GM12878 (cell line): ENCODE results near the gene PLEKHA5. TPM values are rescaled to one million over a fixed set of nuclear protein-coding genes. Genes with fewer than 3 reads are reported as not detected.

Source experiments
- ATAC-seq: fragments of 200-7000 bp; cut with Tn5 transposase; 3 replicates; pipeline ENCODE4 v1.9.1; 2020; ENCODE audit warnings: mild to moderate bottlenecking, moderate library complexity
- BruUV-seq: library from RNA; stranded (reverse); fragments of 400-500 nt; replicated peaks from 2 replicates; lab custom pipeline; 2021; lab: Mats Ljungman, UMichigan
- CTCF ChIA-PET: fragments of 300-600 bp; sonication (Branson Sonifier 250); formaldehyde crosslinking; extraction: SDS; loops from one replicate; lab custom pipeline; 2021; ENCODE audit warnings: inconsistent platforms; lab: Yijun Ruan, JAX
- POLR2A ChIA-PET: fragments of 350-600 bp; formaldehyde crosslinking; extraction: SDS; loops from one replicate; lab custom pipeline; 2021; ENCODE audit warnings: inconsistent platforms; lab: Charles Lee
- RAD21 ChIA-PET: fragments of 300-600 bp; sonication (Branson Sonifier 250); formaldehyde crosslinking; loops from one replicate; lab custom pipeline; 2023; ENCODE audit warnings: antibody characterized with exemption; ENCODE audit not compliant: unreplicated experiment; lab: Charles Lee
- SMC1A ChIA-PET: fragments of 300-600 bp; sonication (Branson Sonifier 250); formaldehyde crosslinking; loops from one replicate; lab custom pipeline; 2023; ENCODE audit not compliant: unreplicated experiment, uncharacterized antibody; lab: Charles Lee
- DNase-seq: peaks from one replicate; pipeline ENCODE4 v3.0.0-alpha.2; 2011; ENCODE audit warnings: low read depth, low spot score
- FAIRE-seq: peaks from 3 replicates; lab custom pipeline; 2011; peaks lifted over from hg19 to GRCh38; lab: Jason Lieb, UNC
- H2AFZ ChIP-seq: 2 replicates; pipeline ENCODE4 v1.6.0; 2011; ENCODE audit warnings: low read depth, low read length, control low read depth; ENCODE audit not compliant: control insufficient read depth
- H3K27ac ChIP-seq: 2 replicates; pipeline ENCODE4 v1.5.1; 2011; ENCODE audit warnings: control low read depth; ENCODE audit not compliant: control insufficient read depth, insufficient read depth
- H3K27me3 ChIP-seq, 2 experiments: replicated peaks in 1 of 2; 2 replicates each; pipeline versions ENCODE4 v1.6.0 to v1.6.1; 2011; ENCODE audit warnings: low read length in 1 of 2; ENCODE audit not compliant: control insufficient read depth in 2 of 2, insufficient read depth in 2 of 2
- H3K36me3 ChIP-seq, 2 experiments: 2 replicates each; pipeline ENCODE4 v1.5.1; 2011; ENCODE audit warnings: low read length in 1 of 2; ENCODE audit not compliant: control insufficient read depth in 2 of 2, insufficient read depth in 2 of 2
- H3K4me1 ChIP-seq: 2 replicates; pipeline ENCODE4 v1.6.1; 2011; ENCODE audit warnings: mild to moderate bottlenecking, low read length, moderate library complexity, mixed read lengths; ENCODE audit not compliant: control insufficient read depth, insufficient read depth
- H3K4me2 ChIP-seq: 2 replicates; pipeline ENCODE4 v1.6.0; 2011; ENCODE audit warnings: control low read depth; ENCODE audit not compliant: control insufficient read depth, insufficient read depth
- H3K4me3 ChIP-seq: fragments of 200-600 bp; sonication (generic); 2 replicates; pipeline ENCODE4 v1.5.1; 2016
- H3K79me2 ChIP-seq: 2 replicates; pipeline ENCODE4 v1.6.0; 2011; ENCODE audit warnings: low read length; ENCODE audit not compliant: control insufficient read depth, insufficient read depth
- H3K9ac ChIP-seq: 2 replicates; pipeline ENCODE4 v1.8.0; 2011; ENCODE audit warnings: low read length, control low read depth, mixed read lengths; ENCODE audit not compliant: control insufficient read depth, insufficient read depth
- H3K9me3 ChIP-seq: replicated peaks from 3 replicates; pipeline ENCODE4 v1.5.1; 2011; ENCODE audit warnings: mild to moderate bottlenecking, low read length; ENCODE audit not compliant: control insufficient read depth, insufficient read depth
- H4K20me1 ChIP-seq: 2 replicates; pipeline ENCODE4 v1.6.0; 2011; ENCODE audit not compliant: control insufficient read depth, insufficient read depth
- ASH2L ChIP-seq: fragments of 300-600, 200-600 bp; sonication (generic); IDR thresholded peaks from 2 replicates; pipeline ENCODE4 v1.6.1; 2017; ENCODE audit warnings: low read depth, mild to moderate bottlenecking, borderline replicate concordance
- EGR1 ChIP-seq, 2 experiments: IDR thresholded peaks; 1 replicate in 1 of 2; 2 replicates in 1 of 2; pipeline ENCODE4 v1.6.1; 2011 to 2012; ENCODE audit warnings: low read depth in 2 of 2, low read length in 2 of 2, borderline replicate concordance in 1 of 2, mild to moderate bottlenecking in 1 of 2, moderate library complexity in 1 of 2
- EP300 ChIP-seq, 2 experiments: fragments of 150-350 bp in 1 of 2; IDR thresholded peaks; 2 replicates each; pipeline ENCODE4 v1.6.1; 2011 to 2012; ENCODE audit warnings: low read depth in 2 of 2, low read length in 2 of 2, borderline replicate concordance in 1 of 2, improper control_type of control experiment in 1 of 2, inconsistent platforms in 1 of 2; ENCODE audit not compliant: control insufficient read depth in 1 of 2
- EZH2 ChIP-seq: IDR thresholded peaks from 2 replicates; pipeline ENCODE4 v1.6.1; 2012; ENCODE audit warnings: low read depth, mild to moderate bottlenecking, control low read depth, inconsistent platforms, low read length, borderline replicate concordance; ENCODE audit not compliant: control insufficient read depth
- GABPA ChIP-seq: IDR thresholded peaks from 2 replicates; pipeline ENCODE4 v1.6.1; 2014; ENCODE audit warnings: antibody characterized with exemption, low read depth, mild to moderate bottlenecking, inconsistent platforms
- HDGF ChIP-seq: fragments of 450-650 bp; IDR thresholded peaks from 2 replicates; pipeline ENCODE4 v1.6.1; 2016; ENCODE audit warnings: antibody characterized with exemption
- NFIC ChIP-seq: IDR thresholded peaks from 2 replicates; pipeline ENCODE4 v1.6.1; 2012; ENCODE audit warnings: low read depth, mild to moderate bottlenecking, inconsistent platforms, low read length, moderate library complexity
- NRF1 ChIP-seq: conservative IDR thresholded peaks from 2 replicates; pipeline ENCODE4 v1.6.1; 2011; ENCODE audit warnings: mild to moderate bottlenecking, low read depth, low read length, improper control_type of control experiment
- PAX5 ChIP-seq: IDR thresholded peaks from 2 replicates; pipeline ENCODE4 v1.6.1; 2011; ENCODE audit warnings: low read depth, low read length, borderline replicate concordance
- POLR2AphosphoS5 ChIP-seq: IDR thresholded peaks from 2 replicates; pipeline ENCODE4 v1.6.1; 2011; ENCODE audit warnings: mild to moderate bottlenecking, low read length, inconsistent platforms
- SIN3A ChIP-seq: IDR thresholded peaks from 2 replicates; pipeline ENCODE4 v1.6.1; 2012; ENCODE audit warnings: low read depth, low read length, improper control_type of control experiment
- SMC3 ChIP-seq: IDR thresholded peaks from 2 replicates; pipeline ENCODE4 v1.6.1; 2011; ENCODE audit warnings: low read length, improper control_type of control experiment, borderline replicate concordance
- SUPT20H ChIP-seq: IDR thresholded peaks from 2 replicates; pipeline ENCODE4 v1.6.1; 2011; ENCODE audit warnings: low read depth, mild to moderate bottlenecking, low read length, moderate library complexity, borderline replicate concordance; ENCODE audit not compliant: control insufficient read depth
- TCF12 ChIP-seq: IDR thresholded peaks from 2 replicates; pipeline ENCODE4 v1.6.1; 2011; ENCODE audit warnings: low read depth, mild to moderate bottlenecking, low read length
- WGBS: methylation state at CpG from one replicate; pipeline ENCODE4 v1.1.6; 2016; ENCODE audit warnings: low lambda C conversion rate; ENCODE audit not compliant: insufficient replicate concordance, insufficient coverage; ENCODE audit errors: missing lambda C conversion rate; 5-methylcytosine and 5-hydroxymethylcytosine counted together
- in situ Hi-C: fragments of 300-500 bp; cut with MboI; formaldehyde crosslinking; loops from 9 replicates; pipeline ENCODE4 v1.14.3; 2018; ENCODE audit warnings: mixed read lengths
- intact Hi-C: fragments of 100-400 bp; cut with micrococcal nuclease; formaldehyde crosslinking; loops from one replicate; pipeline ENCODE4 v1.14.2; 2022; ENCODE audit not compliant: unreplicated experiment
- polyA plus RNA-seq, 11 experiments: library from polyadenylated mRNA; depleted of rRNA in 4 of 11; unstranded in 6 of 11; stranded (reverse) in 5 of 11; fragments of >200 nt; fragmentation: Nextera tagmentation in 4 of 11; fragmentation: Illumina TruSeq in 1 of 11; extraction: Ambion mirVana in 4 of 11; extraction: Trizol in 1 of 11; gene quantifications; 1 replicate in 1 of 11; 2 replicates in 10 of 11; pipeline versions ENCODE4 v1.2.1 to v1.2.3, GENCODE V29; 2011 to 2016; ENCODE audit warnings: inconsistent platforms in 2 of 11, missing spikeins in 2 of 11, low read depth in 1 of 11
- total RNA-seq, 4 experiments: library from RNA; depleted of rRNA in 3 of 4; stranded (reverse); fragments of >200 nt in 3 of 4; fragmentation: Illumina TruSeq in 1 of 4; extraction: Trizol in 1 of 4; gene quantifications; 2 replicates each; pipeline versions ENCODE4 v1.2.1 to v1.2.3, GENCODE V29; 2013 to 2021
- TF ChIP-seq, protein P1 (sequence below): fragments of 150-350 bp; IDR thresholded peaks from 2 replicates; pipeline ENCODE4 v1.6.1; 2014; ENCODE audit warnings: mild to moderate bottlenecking, low read depth, low read length
- TF ChIP-seq, protein P2 (sequence below): fragments of 450-650 bp; IDR thresholded peaks from 2 replicates; pipeline ENCODE4 v1.6.1; 2016; ENCODE audit warnings: mild to moderate bottlenecking, moderate library complexity, borderline replicate concordance

PLEKHA5 gene
- total and polyA plus RNA-seq, 10 of the 15 experiments (the other 5 are each of a cell fraction or from before 2014, with no cell fraction given) = 0.09 to 0.33 (median 0.18) TPM; not detected in 3

DNA sequence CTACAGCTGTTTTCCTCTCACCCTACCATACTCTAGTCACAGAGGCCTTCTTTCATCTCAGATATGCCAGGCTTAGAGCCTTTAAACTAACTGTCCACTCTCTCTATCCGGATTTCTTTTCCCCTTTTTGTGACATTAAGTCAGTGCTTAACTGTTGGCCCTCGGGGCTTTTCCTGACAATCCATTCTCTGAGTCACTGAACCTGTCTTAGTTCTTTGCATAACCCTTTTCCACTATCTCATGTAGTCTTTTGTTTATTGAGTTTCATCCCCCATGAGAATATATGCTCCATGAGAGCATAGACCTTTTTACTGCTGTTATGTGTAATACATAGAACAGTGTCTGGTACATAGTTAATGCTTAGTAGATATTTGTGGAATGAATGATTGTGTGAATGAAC lies 68.7 kb downstream of the PLEKHA5 start:
- no peak overlapping the region for H2AFZ ChIP-seq
- no peak for DNase-seq
- H4K20me1 ChIP-seq = no peaks in the 10 kb centered on the region
- ChIA-PET SMC1A (no interaction called here), POLR2A (no interaction called here), RAD21 (no interaction called here), CTCF (no interaction called here)
- no peaks in the 10 kb centered on the region for H3K27me3 ChIP-seq
- intact Hi-C loops = no loop called here
- no peaks in the 10 kb centered on the region for H3K36me3 ChIP-seq
- no peak overlapping the region for H3K9ac ChIP-seq
- no peak for ATAC-seq
- no peak overlapping the region for H3K4me2 ChIP-seq
- H3K9me3 ChIP-seq = no peaks in the 10 kb centered on the region
- no peak overlapping the region for H3K4me3 ChIP-seq
- BruUV-seq = no TSS peak
- no peak overlapping the region for H3K27ac ChIP-seq
- no peak for FAIRE-seq
- no peaks in the 10 kb centered on the region for H3K79me2 ChIP-seq
- H3K4me1 ChIP-seq = no peaks in the 10 kb centered on the region
- WGBS = 0% methylated on average over 2 of the region's 2 CpGs
- in situ Hi-C loops = no loop called here
- TF ChIP-seq, protein P1, sequence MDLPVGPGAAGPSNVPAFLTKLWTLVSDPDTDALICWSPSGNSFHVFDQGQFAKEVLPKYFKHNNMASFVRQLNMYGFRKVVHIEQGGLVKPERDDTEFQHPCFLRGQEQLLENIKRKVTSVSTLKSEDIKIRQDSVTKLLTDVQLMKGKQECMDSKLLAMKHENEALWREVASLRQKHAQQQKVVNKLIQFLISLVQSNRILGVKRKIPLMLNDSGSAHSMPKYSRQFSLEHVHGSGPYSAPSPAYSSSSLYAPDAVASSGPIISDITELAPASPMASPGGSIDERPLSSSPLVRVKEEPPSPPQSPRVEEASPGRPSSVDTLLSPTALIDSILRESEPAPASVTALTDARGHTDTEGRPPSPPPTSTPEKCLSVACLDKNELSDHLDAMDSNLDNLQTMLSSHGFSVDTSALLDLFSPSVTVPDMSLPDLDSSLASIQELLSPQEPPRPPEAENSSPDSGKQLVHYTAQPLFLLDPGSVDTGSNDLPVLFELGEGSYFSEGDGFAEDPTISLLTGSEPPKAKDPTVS = no peak
- TF ChIP-seq TCF12 (no peak), EP300 (IDR thresholded peaks at IDR 0.05; ENCODE audit: borderline replicate concordance in 1 of 2, control insufficient read depth in 1 of 2, low read depth in 2 of 2, low read length in 2 of 2) (no peak), SMC3 (no peak), SUPT20H (no peak), ASH2L (no peak), GABPA (no peak), EZH2 (no peak), POLR2AphosphoS5 (no peak), SIN3A (no peak), NFIC (no peak), NRF1 (no peak), PAX5 (no peak), HDGF (no peak), EGR1 (IDR thresholded peaks at IDR 0.05; ENCODE audit: borderline replicate concordance in 1 of 2, low read depth in 2 of 2, low read length in 2 of 2) (no peak)
- TF ChIP-seq, protein P2, sequence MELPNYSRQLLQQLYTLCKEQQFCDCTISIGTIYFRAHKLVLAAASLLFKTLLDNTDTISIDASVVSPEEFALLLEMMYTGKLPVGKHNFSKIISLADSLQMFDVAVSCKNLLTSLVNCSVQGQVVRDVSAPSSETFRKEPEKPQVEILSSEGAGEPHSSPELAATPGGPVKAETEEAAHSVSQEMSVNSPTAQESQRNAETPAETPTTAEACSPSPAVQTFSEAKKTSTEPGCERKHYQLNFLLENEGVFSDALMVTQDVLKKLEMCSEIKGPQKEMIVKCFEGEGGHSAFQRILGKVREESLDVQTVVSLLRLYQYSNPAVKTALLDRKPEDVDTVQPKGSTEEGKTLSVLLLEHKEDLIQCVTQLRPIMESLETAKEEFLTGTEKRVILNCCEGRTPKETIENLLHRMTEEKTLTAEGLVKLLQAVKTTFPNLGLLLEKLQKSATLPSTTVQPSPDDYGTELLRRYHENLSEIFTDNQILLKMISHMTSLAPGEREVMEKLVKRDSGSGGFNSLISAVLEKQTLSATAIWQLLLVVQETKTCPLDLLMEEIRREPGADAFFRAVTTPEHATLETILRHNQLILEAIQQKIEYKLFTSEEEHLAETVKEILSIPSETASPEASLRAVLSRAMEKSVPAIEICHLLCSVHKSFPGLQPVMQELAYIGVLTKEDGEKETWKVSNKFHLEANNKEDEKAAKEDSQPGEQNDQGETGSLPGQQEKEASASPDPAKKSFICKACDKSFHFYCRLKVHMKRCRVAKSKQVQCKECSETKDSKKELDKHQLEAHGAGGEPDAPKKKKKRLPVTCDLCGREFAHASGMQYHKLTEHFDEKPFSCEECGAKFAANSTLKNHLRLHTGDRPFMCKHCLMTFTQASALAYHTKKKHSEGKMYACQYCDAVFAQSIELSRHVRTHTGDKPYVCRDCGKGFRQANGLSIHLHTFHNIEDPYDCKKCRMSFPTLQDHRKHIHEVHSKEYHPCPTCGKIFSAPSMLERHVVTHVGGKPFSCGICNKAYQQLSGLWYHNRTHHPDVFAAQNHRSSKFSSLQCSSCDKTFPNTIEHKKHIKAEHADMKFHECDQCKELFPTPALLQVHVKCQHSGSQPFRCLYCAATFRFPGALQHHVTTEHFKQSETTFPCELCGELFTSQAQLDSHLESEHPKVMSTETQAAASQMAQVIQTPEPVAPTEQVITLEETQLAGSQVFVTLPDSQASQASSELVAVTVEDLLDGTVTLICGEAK = no peak
